Psoas muscle (tissue), 8 donors: ENCODE measurements around the gene PDE1C. TPM values are rescaled to one million over a fixed set of nuclear protein-coding genes. Genes with fewer than 3 reads are reported as not detected.

Source experiments
- ATAC-seq, 4 donors: fragments of 200-7000 bp; cut with Tn5 transposase; one replicate each; pipeline ENCODE4 v1.9.1; 2020; ENCODE audit warnings: moderate library complexity in 3 of 4, mild to moderate bottlenecking in 2 of 4
- DNase-seq, 2 donors: peaks; one replicate each; pipeline ENCODE4 v3.0.0-alpha.2; 2020
- H3K27ac ChIP-seq: fragments of 200-600 bp; one replicate; pipeline ENCODE4 v1.8.0; 2022
- H3K27me3 ChIP-seq, 3 donors: fragments of 200-600 bp in 1 of 3; one replicate each; pipeline versions ENCODE4 v1.6.1 to v1.8.0; 2013 to 2022; ENCODE audit warnings: low read length in 2 of 3, mild to moderate bottlenecking in 2 of 3, moderate library complexity in 1 of 3; ENCODE audit not compliant: insufficient read depth in 3 of 3
- H3K36me3 ChIP-seq, 2 donors: fragments of 200-600 bp in 1 of 2; one replicate each; pipeline versions ENCODE4 v1.6.1 to v1.8.0; 2013 to 2022; ENCODE audit warnings: low read depth in 1 of 2, mild to moderate bottlenecking in 1 of 2, moderate library complexity in 1 of 2; ENCODE audit not compliant: insufficient read depth in 1 of 2
- H3K4me1 ChIP-seq: fragments of 200-600 bp; one replicate; pipeline ENCODE4 v1.8.0; 2022
- H3K4me3 ChIP-seq: fragments of 200-600 bp; one replicate; pipeline ENCODE4 v1.8.0; 2022; ENCODE audit warnings: mild to moderate bottlenecking
- H3K9me3 ChIP-seq: fragments of 200-600 bp; one replicate; pipeline ENCODE4 v1.8.0; 2022
- CTCF ChIP-seq: fragments of 200-600 bp; IDR thresholded peaks from one replicate; pipeline ENCODE4 v1.8.0; 2022; ENCODE audit warnings: antibody characterized with exemption
- WGBS, 3 donors: extraction: QIAGEN DNeasy Blood & Tissue Kit; methylation state at CpG; one replicate each; pipeline versions ENCODE4 v1.1.6 to v1.1.7; 2013; 5-methylcytosine and 5-hydroxymethylcytosine counted together
- intact Hi-C, 2 donors: fragments of 100-400 bp; cut with DNase I; formaldehyde crosslinking; loops; one replicate each; pipeline versions ENCODE4 v1.11.0 to v1.14.2; 2022
- polyA plus RNA-seq, 3 donors: library from polyadenylated mRNA; stranded (reverse); fragments of 200-250 nt; gene quantifications; one replicate each; pipeline ENCODE4 v1.2.3, GENCODE V29; 2013
- total RNA-seq, 4 donors: library from RNA; stranded (reverse); fragmentation: NEBNext Ultra II Directional in 2 of 4; extraction: Animal tissue kit (Norgen Biotek cat#: 25700) in 2 of 4; gene quantifications; one replicate each; pipeline versions ENCODE4 v1.2.1 to v1.2.4, GENCODE V29; 2021 to 2023
- donor health status: healthy with polysubstance abuse.
- donor health status: DM: no; HTN: no; CAD: no; lungs with moderate emphysema.
- donor health status: Bipolar disorder and iron deficiency.
- donor health status: healthy.
- donor health status: DM: yes; HTN: yes; CAD: no.
- donor health status: DM: no; HTN: no; CAD: no.
- donor health status: DM: no; HTN: no; CAD: no.
- donor health status: DM: yes; HTN: yes; CAD: no.

The PDE1C gene
- total and polyA plus RNA-seq, 7 donors: 0.20 to 1.9 (median 0.64) TPM

- intact Hi-C loops: no loop called here
- H3K36me3 ChIP-seq: no peaks in the 10 kb centered on the region
- H3K27ac ChIP-seq: no peak overlapping the region
- no peaks in the 10 kb centered on the region for H3K4me1 ChIP-seq
- H3K27me3 ChIP-seq: peaks cover 4 to 23% (median 5%) of the 10 kb centered on the region in 3 donors
- H3K4me3 ChIP-seq: no peak overlapping the region
- DNase-seq (no peak), ATAC-seq (no peak)
- no peak for TF ChIP-seq CTCF
- no peaks in the 10 kb centered on the region for H3K9me3 ChIP-seq
- 40 to 44% (median 41%) methylated on average over 11 of the region's 11 CpGs for WGBS, 3 donors
These were observed 1.7 kb downstream of the PDE1C start for GRCh38 chr7:32068411-32069101.

- no peak for TF ChIP-seq CTCF
- intact Hi-C loops: no loop called here
- Histone ChIP-seq H3K27me3 (peaks cover 4 to 17% (median 5%) of the 10 kb centered on the region in 3 donors), H3K9me3 (no peaks in the 10 kb centered on the region), H3K27ac (no peak overlapping the region), H3K4me3 (no peak overlapping the region), H3K4me1 (no peaks in the 10 kb centered on the region), H3K36me3 (no peaks in the 10 kb centered on the region)
- WGBS, 3 donors: 52 to 61% (median 56%) methylated on average over 2 of the region's 2 CpGs
- no peak for ATAC-seq
- no peak for DNase-seq
These were observed 3.8 kb downstream of the PDE1C start for GRCh38 chr7:32066441-32066840.

- intact Hi-C loops: no loop called here
- no peak overlapping the region for H3K27ac ChIP-seq
- H3K27me3 ChIP-seq: peaks cover 0 to 5% (median 0%) of the 10 kb centered on the region in 3 donors
- H3K36me3 ChIP-seq: no peaks in the 10 kb centered on the region
- H3K9me3 ChIP-seq: no peaks in the 10 kb centered on the region
- no peak for TF ChIP-seq CTCF
- no peak overlapping the region for H3K4me3 ChIP-seq
- DNase-seq: no peak
- WGBS, 3 donors: 92 to 97% (median 93%) methylated on average over 5 of the region's 5 CpGs
- H3K4me1 ChIP-seq: no peaks in the 10 kb centered on the region
- ATAC-seq: no peak
These were observed 6.6 kb downstream of the PDE1C start for GRCh38 chr7:32063614-32064013.

GRCh38 chr7:32062150-32062549 is 8.1 kb downstream of the PDE1C start:
- Histone ChIP-seq H3K9me3 (no peaks in the 10 kb centered on the region), H3K27me3 (peaks cover 0 to 8% (median 0%) of the 10 kb centered on the region in 3 donors), H3K36me3 (no peaks in the 10 kb centered on the region), H3K27ac (no peak overlapping the region), H3K4me1 (no peaks in the 10 kb centered on the region), H3K4me3 (no peak overlapping the region)
- WGBS, 3 donors: 66 to 77% (median 76%) methylated on average over 5 of the region's 5 CpGs
- intact Hi-C loops: no loop called here
- TF ChIP-seq CTCF: peak; percentile 16
- ATAC-seq: no peak
- peak; percentile 43 to 54 for DNase-seq

- WGBS, 3 donors: 59 to 83% (median 79%) methylated on average over 3 of the region's 3 CpGs
- TF ChIP-seq CTCF: no peak
- intact Hi-C loops: no loop called here
- H3K36me3 ChIP-seq: no peaks in the 10 kb centered on the region
- H3K27ac ChIP-seq: no peak overlapping the region
- DNase-seq (no peak), ATAC-seq (no peak)
- H3K4me3 ChIP-seq: no peak overlapping the region
- no peaks in the 10 kb centered on the region for H3K4me1 ChIP-seq
- peaks cover 0 to 3% (median 0%) of the 10 kb centered on the region in 3 donors for H3K27me3 ChIP-seq
- H3K9me3 ChIP-seq: no peaks in the 10 kb centered on the region
These were observed 8.9 kb downstream of the PDE1C start for GRCh38 chr7:32061346-32061745.
